NCI-H82 treated with DMSO at 0.1 percent for 48 hours (cell line): ENCODE results near the gene SP110.
"Not testable (repeated sequence)": the region's sequence is repeated elsewhere in the genome, so short reads cannot be mapped to it uniquely, and the experiment has no call there.

ENCODE experiments used
- DNase-seq: peaks from one replicate; lab custom pipeline; 2025; ENCODE audit not compliant: unreplicated experiment; lab: John Stamatoyannopoulos, UW

Gene SP110

DNA sequence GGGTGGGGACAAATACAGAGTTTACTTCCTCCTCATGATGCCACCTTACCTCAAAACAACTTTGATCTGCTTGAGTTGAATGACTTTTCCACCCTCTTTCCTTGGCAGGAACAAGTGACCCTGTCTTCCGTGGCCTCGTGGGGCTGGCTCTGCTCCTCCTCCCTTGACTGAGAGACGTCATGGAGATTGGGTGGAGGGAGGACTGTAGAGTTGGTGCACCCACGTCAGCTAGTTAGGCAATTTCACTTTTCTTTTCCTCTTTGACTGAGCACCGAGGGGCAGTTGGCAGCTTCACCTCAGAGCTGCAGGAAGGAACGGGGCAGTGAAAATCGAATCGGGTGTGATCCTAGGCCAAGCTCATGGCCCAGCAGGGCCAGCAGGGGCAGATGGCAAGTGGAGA lies 5.7 kb upstream of the SP110 start, which contains the start of gene SP140:
Gene SP140, plus strand, starts transcription at position 251 of the 400 bp plus-strand sequence. Its CDS starts 109 bp downstream, at position 360.
- DNase-seq = no peak

DNA sequence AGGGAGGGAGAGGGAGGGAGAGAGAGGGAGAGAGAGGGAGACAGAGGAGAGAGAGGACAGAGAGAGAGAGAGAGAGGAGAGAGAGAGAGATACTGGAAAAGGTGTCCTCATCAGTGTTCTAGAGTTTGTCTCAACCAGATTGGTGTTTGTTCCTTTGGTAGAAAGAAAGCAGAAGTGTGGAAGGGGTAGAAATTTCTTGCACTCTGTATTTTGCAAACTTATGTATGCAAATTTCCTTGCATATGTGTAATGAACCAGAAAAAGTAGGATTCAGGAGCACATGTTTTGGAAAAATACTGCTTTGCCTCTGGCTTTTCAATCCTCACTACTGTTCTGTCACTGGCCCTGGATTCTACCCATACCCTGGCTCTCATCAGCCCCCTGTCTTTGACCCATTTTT lies 4.7 kb upstream of the SP110 start:
- no peak for DNase-seq

GRCh38 chr2:230222829-230223228 lies 3.0 kb upstream of the SP110 start:
- DNase-seq = not testable (repeated sequence)

DNA sequence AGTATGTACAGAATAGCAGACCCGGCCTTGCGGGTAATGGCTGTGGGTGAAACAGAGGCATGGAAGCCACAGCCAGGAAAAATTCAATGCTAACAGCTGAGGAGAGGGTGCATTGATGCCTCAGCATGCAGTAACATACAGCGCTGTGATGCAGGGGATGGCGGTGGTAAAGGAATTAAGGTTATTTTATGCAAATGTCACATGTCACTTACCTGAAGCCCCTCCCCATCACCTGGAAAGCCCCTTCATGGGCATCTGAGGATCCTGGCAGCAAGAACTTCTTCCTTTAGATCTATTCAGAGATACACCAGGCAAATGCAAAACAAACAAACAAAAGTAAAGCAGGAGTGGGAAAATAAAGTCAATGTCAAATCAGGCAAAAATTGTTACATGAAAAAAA lies 1.7 kb upstream of the SP110 start:
- no peak for DNase-seq

DNA sequence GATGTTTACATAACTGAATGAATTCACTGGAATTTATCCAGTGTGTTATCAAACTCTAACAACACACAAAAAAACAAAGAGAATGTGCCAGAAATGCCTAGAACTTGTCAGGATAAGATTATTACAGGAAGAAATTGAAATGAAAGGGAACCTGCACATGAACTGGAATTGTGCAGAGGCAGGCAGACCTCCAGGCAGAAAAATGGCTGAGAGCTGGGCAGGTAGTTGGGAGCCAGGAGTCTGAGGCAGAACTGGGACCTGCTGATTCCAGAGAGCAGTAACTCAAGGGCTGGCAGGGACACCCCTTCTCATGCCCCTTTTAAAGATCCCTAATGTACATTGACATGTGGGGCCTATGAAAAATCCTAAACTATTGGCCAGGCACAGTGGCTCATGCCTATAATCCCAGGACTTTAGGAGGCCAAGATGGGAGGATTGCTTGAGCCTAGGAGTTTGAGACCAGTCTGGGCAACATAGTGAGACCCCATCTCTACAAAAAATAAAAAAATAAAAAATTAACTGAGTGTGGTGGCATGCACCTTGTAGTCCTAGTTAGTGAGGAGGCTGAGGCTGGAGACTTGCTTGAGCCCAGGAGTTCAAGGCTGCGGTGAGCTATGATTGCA lies 674 bp upstream of the SP110 start:
- no peak for DNase-seq

- DNase-seq = no peak
These were observed 1.4 kb downstream of the SP110 start for GRCh38 chr2:230218421-230218820.

GRCh38 chr2:230217424-230217823 lies 2.4 kb downstream of the SP110 start:
- no peak for DNase-seq

DNA sequence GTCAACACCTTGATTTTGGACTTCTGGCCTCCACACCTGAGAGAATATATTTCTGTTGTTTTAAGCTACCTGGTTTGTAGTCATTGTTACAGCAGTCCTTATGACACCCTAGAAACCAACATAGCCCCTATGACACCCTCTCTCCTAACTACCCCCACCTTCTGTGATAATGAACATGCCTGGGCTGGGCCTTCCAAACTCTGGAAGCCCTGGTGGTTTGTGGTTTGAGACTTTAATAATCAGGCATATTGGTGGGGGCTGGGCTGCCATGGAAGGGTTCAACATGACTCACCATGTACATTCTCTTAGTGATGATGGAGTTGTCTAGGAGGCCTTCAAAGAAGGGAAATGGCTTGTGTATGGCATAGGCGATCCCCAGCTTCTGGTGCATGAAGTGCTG lies 3.3 kb downstream of the SP110 start:
- DNase-seq = no peak

DNA sequence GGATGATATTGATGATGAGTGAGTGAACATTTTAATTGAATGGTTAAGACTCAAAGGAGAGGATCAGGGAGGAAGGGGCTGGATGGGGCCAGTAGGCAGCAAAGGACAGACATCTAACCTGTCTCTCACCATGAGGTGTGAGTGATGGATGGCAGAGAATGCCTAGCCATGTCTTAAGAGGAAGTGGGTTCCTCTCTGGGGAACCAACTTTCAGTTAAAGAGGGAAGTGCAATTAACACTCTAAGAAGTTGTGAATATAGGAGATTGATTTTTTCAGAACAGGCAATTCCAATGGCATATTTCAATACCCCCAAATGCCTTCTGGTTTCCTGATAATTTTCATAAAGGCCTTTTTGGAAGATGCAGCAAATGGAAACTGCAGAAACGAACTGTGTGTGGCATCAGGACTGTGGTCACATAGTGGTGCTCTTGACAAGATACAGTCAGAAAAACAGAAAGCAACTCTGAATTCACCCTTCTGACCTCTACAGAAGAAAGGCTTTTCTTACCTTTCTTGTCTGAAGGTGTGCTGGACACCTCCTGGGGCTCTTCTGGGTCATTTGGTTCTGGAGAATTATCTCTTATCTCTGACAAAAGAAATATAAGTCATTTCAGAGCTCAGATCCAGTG lies 10.2 kb downstream of the SP110 start:
- no peak for DNase-seq

DNA sequence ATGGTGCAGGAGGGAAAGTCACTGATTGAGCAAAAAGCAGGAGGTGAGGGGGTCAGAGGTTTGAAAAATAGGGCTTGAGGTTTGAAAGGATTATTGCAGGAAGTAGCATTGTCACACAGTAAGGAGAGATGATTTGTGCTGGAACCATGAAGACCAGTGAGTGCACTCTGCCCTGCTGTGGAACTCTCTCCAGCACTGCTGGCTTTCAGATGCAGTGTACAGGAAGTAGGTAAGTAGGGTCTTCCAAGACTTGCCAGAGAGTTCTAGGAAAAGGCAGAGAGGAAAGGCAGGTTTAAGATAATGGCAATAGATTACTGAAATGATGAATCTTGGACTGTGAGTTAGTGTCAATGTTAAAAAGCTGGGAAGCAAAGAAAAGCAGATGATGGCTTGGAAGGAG lies 11.2 kb downstream of the SP110 start:
- no peak for DNase-seq

DNA sequence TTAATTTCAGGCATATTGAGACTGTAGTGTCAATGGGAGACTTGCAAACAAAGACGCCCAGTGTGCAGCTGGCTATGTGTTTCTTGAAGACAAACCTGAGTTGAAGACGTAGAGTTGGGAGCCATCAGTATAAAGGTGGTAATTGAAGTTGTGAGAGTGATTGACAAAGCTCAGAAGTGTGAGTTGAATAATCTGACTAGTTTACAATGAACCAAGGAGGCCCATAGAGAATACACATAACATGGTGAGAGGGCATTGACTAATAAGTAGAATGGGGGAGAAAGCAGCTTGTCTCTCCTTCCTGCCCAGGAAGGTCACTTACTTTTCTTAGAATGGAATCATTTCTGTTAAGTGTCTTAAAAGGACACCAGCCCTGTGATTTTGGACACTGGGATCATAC lies 14.1 kb downstream of the SP110 start:
- DNase-seq = no peak

DNA sequence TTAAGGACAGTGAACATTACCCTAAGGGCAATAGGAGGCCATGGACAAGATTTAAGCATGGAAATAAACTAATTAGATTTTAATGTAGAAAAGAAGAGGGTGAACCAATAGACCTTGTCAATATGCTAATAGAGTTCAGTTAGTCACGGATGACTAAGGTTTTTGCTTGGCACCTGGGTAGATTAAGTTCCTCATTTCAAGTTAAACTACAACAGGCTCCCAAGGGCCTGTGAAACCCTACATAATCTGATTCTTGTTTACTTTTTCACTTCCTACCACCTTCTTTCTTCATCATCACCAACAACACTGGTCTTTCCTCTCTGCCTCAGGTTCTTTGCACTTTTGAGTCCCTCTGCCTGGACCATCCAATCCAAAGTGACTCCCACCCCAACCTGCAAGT lies 14.8 kb downstream of the SP110 start:
- DNase-seq = no peak

- DNase-seq = no peak
These were observed 16.6 kb downstream of the SP110 start for GRCh38 chr2:230203110-230203676.

GRCh38 chr2:230202430-230203109 lies 17.2 kb downstream of the SP110 start:
- no peak for DNase-seq

DNA sequence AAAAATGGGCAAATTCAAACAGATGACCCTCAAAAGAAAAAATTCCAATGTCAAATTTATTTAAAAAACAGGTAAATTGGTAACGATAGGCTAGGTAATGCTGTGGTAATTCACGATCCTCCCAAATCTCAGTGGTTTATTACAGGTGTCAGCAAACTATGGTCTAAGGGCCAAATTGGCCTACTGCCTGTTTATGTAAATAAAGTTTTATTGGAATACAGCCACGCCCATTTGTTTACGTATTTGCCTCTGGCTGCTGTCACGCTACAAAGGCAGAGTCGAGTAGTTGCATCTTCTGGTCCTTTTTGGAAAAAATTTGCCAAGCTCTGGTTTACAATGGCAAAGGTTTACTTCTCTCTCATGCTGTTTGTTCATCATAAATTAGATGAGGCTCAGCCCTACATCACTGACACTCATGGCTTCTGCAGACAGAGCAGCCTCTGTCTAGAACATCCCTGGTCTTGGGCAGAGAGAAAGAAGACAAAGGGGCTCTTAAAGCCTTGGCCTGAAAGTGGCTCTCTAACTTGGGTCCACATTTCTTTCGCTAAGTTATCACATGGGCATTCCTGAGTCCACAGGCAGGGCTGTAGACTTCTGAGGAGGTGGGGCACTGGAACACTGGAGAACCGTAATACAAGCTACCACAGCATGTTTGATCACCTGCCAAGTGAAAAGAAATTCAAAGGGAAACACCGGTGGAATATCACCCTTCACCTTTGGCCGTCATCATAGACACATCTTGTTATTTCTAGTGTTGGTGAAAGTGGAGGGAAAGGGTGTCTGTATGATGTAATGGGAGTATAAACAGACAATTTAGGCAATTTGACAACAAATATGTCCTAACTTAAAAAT lies 34.8 kb downstream of the SP110 start:
- no peak for DNase-seq

GRCh38 chr2:230181195-230181594 lies 38.6 kb downstream of the SP110 start:
- DNase-seq = no peak

DNA sequence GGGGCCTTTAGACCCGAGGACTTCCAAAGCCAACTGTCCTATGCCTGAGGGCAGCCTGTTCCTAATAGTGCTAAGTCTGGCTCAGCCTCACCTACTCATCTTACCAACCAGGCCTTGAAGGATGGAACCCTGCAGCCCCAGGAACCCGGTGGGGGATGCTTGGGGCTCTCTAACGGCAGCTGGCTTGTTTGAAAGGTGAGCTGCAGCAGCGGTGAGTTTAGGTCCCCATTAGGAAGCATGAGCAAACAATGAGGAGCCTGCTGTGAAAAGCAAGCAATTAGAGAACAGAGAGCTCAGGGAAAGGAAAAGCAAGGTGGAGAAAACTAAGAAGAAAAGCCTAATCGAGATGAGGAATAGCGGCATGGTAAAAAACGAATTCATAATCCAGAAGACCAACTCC lies 39.9 kb downstream of the SP110 start:
- no peak for DNase-seq

DNA sequence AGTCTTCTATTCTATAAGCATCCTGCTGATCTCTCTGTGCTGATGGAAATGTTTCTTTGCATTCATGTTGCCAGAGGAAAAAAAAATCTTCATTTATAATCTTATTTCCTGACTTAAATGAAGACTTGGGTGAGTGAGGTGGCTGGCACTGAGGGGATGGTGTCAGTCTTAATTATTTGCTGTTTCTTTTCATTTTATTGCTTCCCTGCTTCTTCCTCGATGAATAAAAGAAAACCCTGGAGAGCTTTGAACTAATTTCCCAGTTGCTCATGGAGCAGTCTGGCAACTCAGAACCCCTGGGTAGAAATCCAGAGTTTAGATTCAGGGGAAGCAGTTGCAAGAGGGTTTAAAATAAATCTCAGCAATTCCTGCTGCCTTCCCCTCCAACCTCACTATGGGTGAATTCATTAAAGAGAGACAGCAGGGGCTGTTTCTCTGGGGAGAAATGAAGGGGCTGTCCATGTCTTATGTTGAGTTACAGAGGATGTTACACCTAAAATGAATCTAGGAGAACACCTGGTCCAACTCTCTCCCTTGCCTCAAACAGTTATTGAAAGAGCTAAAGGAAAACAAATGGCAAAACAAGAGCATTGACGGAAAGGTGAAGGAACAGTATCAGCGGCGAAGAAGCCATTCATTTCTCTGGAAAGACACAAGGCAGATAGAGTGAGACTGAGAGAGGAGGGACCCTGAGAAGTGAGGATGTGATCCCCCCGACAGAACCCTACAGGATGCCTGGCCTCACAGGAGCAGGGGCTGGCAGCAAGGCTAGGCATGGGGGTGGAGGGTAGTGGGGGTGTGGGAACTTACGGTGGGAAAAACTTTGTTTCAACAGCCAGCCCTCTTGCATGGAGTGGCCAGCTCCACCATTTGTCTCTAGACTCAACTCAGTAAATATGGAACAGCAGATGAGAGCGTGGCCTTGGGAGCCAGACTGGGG lies 41.0 kb downstream of the SP110 start:
- no peak for DNase-seq

- DNase-seq = no peak
These were observed 42.8 kb downstream of the SP110 start for GRCh38 chr2:230176996-230177395.

GRCh38 chr2:230174466-230174865 lies 45.3 kb downstream of the SP110 start:
- no peak for DNase-seq
